GM23338 (cell line): ENCODE measurements around the gene SARDH. TPM values are rescaled to one million over a fixed set of nuclear protein-coding genes. Genes with fewer than 3 reads are reported as not detected.

Experiments used
- ATAC-seq: fragments of 200-7000 bp; cut with Tn5 transposase; 3 replicates; pipeline ENCODE4 v1.9.1; 2020
- DNase-seq: peaks from one replicate; pipeline ENCODE4 v3.0.0-alpha.2; 2015; ENCODE audit warnings: low spot score
- H2AFZ ChIP-seq: fragments of 200-600 bp; sonication (generic); 2 replicates; pipeline ENCODE4 v1.8.0; 2016; ENCODE audit warnings: antibody characterized with exemption, mild to moderate bottlenecking, moderate library complexity
- H3F3A ChIP-seq: fragments of 200-600 bp; sonication (generic); replicated peaks from 2 replicates; pipeline ENCODE4 v1.8.0; 2017; ENCODE audit warnings: antibody characterized with exemption, mixed run types, low read depth
- H3K27ac ChIP-seq: fragments of 200-600 bp; sonication (generic); 2 replicates; pipeline ENCODE4 v1.6.1; 2016; ENCODE audit warnings: low read depth
- H3K27me3 ChIP-seq: fragments of 200-600 bp; sonication (generic); 2 replicates; pipeline ENCODE4 v1.8.0; 2016; ENCODE audit warnings: mild to moderate bottlenecking, mixed run types, moderate library complexity; ENCODE audit not compliant: insufficient read depth
- H3K36me3 ChIP-seq: fragments of 200-600 bp; sonication (generic); 2 replicates; pipeline ENCODE4 v1.8.0; 2016; ENCODE audit warnings: mild to moderate bottlenecking; ENCODE audit not compliant: insufficient read depth
- H3K4me1 ChIP-seq: fragments of 200-600 bp; sonication (generic); 2 replicates; pipeline ENCODE4 v1.8.0; 2016; ENCODE audit warnings: mild to moderate bottlenecking, moderate library complexity; ENCODE audit not compliant: insufficient read depth
- H3K4me2 ChIP-seq: fragments of 200-600 bp; sonication (generic); 2 replicates; pipeline ENCODE4 v1.7.1; 2017; ENCODE audit warnings: mixed run types
- H3K4me3 ChIP-seq: fragments of 200-600 bp; sonication (generic); 2 replicates; pipeline ENCODE4 v1.6.1; 2016; ENCODE audit warnings: mixed run types
- H3K79me2 ChIP-seq: fragments of 200-600 bp; sonication (generic); replicated peaks from 2 replicates; pipeline ENCODE4 v1.8.0; 2017; ENCODE audit warnings: mild to moderate bottlenecking; ENCODE audit not compliant: insufficient read depth
- H3K9me2 ChIP-seq: fragments of 200-600 bp; sonication (generic); 2 replicates; pipeline ENCODE4 v1.8.0; 2017; ENCODE audit not compliant: insufficient read depth
- H4K20me1 ChIP-seq: fragments of 200-600 bp; sonication (generic); replicated peaks from 2 replicates; pipeline ENCODE4 v1.8.0; 2017; ENCODE audit warnings: mild to moderate bottlenecking; ENCODE audit not compliant: insufficient read depth
- H3K27ac Mint-ChIP-seq: 2 replicates; pipeline ENCODE4 v1.8.0; 2020; ENCODE audit warnings: inconsistent platforms, mild to moderate bottlenecking, moderate library complexity, mixed read lengths
- H3K27me3 Mint-ChIP-seq: 3 replicates; pipeline ENCODE4 v1.8.0; 2022; ENCODE audit warnings: low read depth, mild to moderate bottlenecking, moderate library complexity, mixed read lengths, inconsistent platforms; ENCODE audit not compliant: insufficient read depth, poor library complexity
- H3K36me3 Mint-ChIP-seq: 3 replicates; pipeline ENCODE4 v1.8.0; 2021; ENCODE audit warnings: low read depth, mild to moderate bottlenecking, inconsistent platforms, moderate library complexity, mixed read lengths
- H3K4me1 Mint-ChIP-seq: 3 replicates; pipeline ENCODE4 v1.8.0; 2020; ENCODE audit warnings: mild to moderate bottlenecking, inconsistent platforms, mixed read lengths
- H3K4me3 Mint-ChIP-seq: 3 replicates; pipeline ENCODE4 v1.8.0; 2021; ENCODE audit warnings: moderate library complexity, mild to moderate bottlenecking, inconsistent platforms, mixed read lengths
- H3K9me3 Mint-ChIP-seq: 3 replicates; pipeline ENCODE4 v1.8.0; 2020; ENCODE audit warnings: moderate library complexity, mild to moderate bottlenecking, inconsistent platforms, mixed read lengths
- CREB1 ChIP-seq: fragments of 250-450 bp; sonication (Bioruptor Pico); IDR thresholded peaks from 2 replicates; pipeline ENCODE4 v1.5.0; 2020; ENCODE audit warnings: low read depth, mild to moderate bottlenecking, moderate library complexity
- CTCF ChIP-seq, 2 experiments: fragments of 200-600 bp in 1 of 2; sonication (generic) in 1 of 2; conservative IDR thresholded peaks; 2 replicates each; pipeline versions ENCODE4 v1.5.1 to v1.6.1; 2016 to 2017; ENCODE audit warnings: antibody characterized with exemption in 2 of 2, low read depth in 2 of 2, mild to moderate bottlenecking in 2 of 2, moderate library complexity in 1 of 2
- ETS1 ChIP-seq: IDR thresholded peaks from 2 replicates; pipeline ENCODE4 v1.6.1; 2016; ENCODE audit warnings: antibody characterized with exemption
- EZH2 ChIP-seq: fragments of 200-600 bp; sonication (generic); IDR thresholded peaks from one replicate; pipeline ENCODE4 v1.8.0; 2017; ENCODE audit warnings: antibody characterized with exemption, mild to moderate bottlenecking, low read depth; ENCODE audit not compliant: unreplicated experiment
- EZH2phosphoT487 ChIP-seq: fragments of 200-600 bp; sonication (generic); IDR thresholded peaks from one replicate; pipeline ENCODE4 v1.8.1; 2018; ENCODE audit warnings: antibody characterized with exemption; ENCODE audit not compliant: unreplicated experiment
- JUNB ChIP-seq: IDR thresholded peaks from one replicate; pipeline ENCODE4 v1.6.1; 2016; ENCODE audit warnings: antibody characterized with exemption; ENCODE audit not compliant: unreplicated experiment
- NANOG ChIP-seq: IDR thresholded peaks from 2 replicates; pipeline ENCODE4 v1.6.1; 2016; ENCODE audit warnings: antibody characterized with exemption, borderline replicate concordance
- POLR2AphosphoS5 ChIP-seq: IDR thresholded peaks from 2 replicates; pipeline ENCODE4 v1.6.1; 2016; ENCODE audit warnings: antibody characterized with exemption, low read depth
- REST ChIP-seq: IDR thresholded peaks from one replicate; pipeline ENCODE4 v1.6.1; 2018; ENCODE audit warnings: antibody characterized with exemption; ENCODE audit not compliant: unreplicated experiment
- STAT1 ChIP-seq: IDR thresholded peaks from one replicate; pipeline ENCODE4 v1.6.1; 2016; ENCODE audit warnings: antibody characterized with exemption; ENCODE audit not compliant: unreplicated experiment
- ZNF114 ChIP-seq: fragments of 250-450 bp; sonication (Bioruptor Pico); IDR thresholded peaks from 2 replicates; pipeline ENCODE4 v1.5.0; 2020; ENCODE audit warnings: mild to moderate bottlenecking, moderate library complexity
- ZNF331 ChIP-seq: fragments of 250-450 bp; sonication (Bioruptor Pico); IDR thresholded peaks from 2 replicates; pipeline ENCODE4 v1.5.0; 2020; ENCODE audit warnings: low read depth, mild to moderate bottlenecking, moderate library complexity
- polyA plus RNA-seq: library from polyadenylated mRNA; unstranded; fragments of >200 nt; fragmentation: Nextera tagmentation; extraction: Ambion mirVana; gene quantifications from 2 replicates; pipeline ENCODE4 v1.2.1, GENCODE V29; 2016
- total RNA-seq: library from RNA; depleted of rRNA; stranded (reverse); fragments of >200 nt; shearing (Covaris generic); gene quantifications from 2 replicates; pipeline ENCODE4 v1.2.3, GENCODE V29; 2014

Gene SARDH
- total and polyA plus RNA-seq, 2 experiments from 2014 or later, result 2.8 to 10.4 TPM

- TF ChIP-seq CREB1, result no peak
- TF ChIP-seq ZNF331 (CRISPR knock-in tag), result no peak
- TF ChIP-seq CTCF (conservative IDR thresholded peaks at IDR 0.05; ENCODE audit: low read depth in 2 of 2), result no peak
These were observed 59.1 kb downstream of the SARDH start (continued) for GRCh38 chr9:133679056-133679455.

- DNase-seq (no peak), ATAC-seq (no peak)
- H3K9me2 ChIP-seq, result no peaks in the 10 kb centered on the region; the same call in 1 of the 2 replicates
- H3K79me2 ChIP-seq, result no peaks in the 10 kb centered on the region
- Mint-ChIP-seq H3K36me3 (no peaks in the 10 kb centered on the region), H3K27me3 (peaks cover 8% of the 10 kb centered on the region), H3K27ac (no peak overlapping the region), H3K4me3 (no peak overlapping the region), H3K4me1 (peaks cover 7% of the 10 kb centered on the region), H3K9me3 (no peaks in the 10 kb centered on the region)
- no peaks in the 10 kb centered on the region for H3K36me3 ChIP-seq
- H3K4me3 ChIP-seq, result no peak overlapping the region
- no peak overlapping the region for H3K4me2 ChIP-seq
- no peaks in the 10 kb centered on the region for H3F3A ChIP-seq
- H3K4me1 ChIP-seq, result no peaks in the 10 kb centered on the region
- H4K20me1 ChIP-seq, result no peaks in the 10 kb centered on the region
- H3K27me3 ChIP-seq, result no peaks in the 10 kb centered on the region
- no peak overlapping the region for H3K27ac ChIP-seq
- no peak overlapping the region for H2AFZ ChIP-seq
- TF ChIP-seq JUNB (no peak), POLR2AphosphoS5 (no peak), ZNF331 (CRISPR knock-in tag) (no peak), EZH2phosphoT487 (no peak), ETS1 (no peak), CREB1 (no peak), REST (no peak), CTCF (conservative IDR thresholded peaks at IDR 0.05; ENCODE audit: low read depth in 2 of 2) (no peak), STAT1 (no peak), EZH2 (no peak), NANOG (no peak), ZNF114 (CRISPR knock-in tag) (no peak)
These were observed 60.8 kb downstream of the SARDH start for GRCh38 chr9:133677126-133678010.
